NCI-H146 (cell line): ENCODE measurements around the gene IKBIP.
"Not testable (repeated sequence)": the region's sequence is repeated elsewhere in the genome, so short reads cannot be mapped to it uniquely, and the experiment has no call there.

Source experiments
- DNase-seq: peaks from one replicate; lab custom pipeline; 2025; lab: John Stamatoyannopoulos, UW

The IKBIP gene

DNA sequence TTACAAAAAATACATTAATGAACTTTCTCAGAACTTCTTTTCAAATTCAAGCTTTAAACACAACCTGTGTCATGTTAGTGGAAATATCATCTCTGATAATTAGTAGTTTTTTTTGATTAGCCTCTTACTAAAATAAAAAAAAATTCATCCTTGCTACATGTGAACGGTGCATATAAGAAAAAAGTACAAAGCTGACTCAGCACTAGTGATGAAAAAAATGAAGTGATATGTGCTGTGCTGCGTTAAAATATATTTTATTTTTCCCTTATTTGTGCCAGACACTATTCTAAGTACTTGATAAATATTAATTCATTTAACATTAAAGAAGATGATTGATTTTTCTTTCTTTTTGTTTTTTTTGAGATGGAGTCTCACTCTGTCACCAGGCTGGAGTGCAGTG is 7.5 kb downstream of the IKBIP start:
- DNase-seq: no peak

DNA sequence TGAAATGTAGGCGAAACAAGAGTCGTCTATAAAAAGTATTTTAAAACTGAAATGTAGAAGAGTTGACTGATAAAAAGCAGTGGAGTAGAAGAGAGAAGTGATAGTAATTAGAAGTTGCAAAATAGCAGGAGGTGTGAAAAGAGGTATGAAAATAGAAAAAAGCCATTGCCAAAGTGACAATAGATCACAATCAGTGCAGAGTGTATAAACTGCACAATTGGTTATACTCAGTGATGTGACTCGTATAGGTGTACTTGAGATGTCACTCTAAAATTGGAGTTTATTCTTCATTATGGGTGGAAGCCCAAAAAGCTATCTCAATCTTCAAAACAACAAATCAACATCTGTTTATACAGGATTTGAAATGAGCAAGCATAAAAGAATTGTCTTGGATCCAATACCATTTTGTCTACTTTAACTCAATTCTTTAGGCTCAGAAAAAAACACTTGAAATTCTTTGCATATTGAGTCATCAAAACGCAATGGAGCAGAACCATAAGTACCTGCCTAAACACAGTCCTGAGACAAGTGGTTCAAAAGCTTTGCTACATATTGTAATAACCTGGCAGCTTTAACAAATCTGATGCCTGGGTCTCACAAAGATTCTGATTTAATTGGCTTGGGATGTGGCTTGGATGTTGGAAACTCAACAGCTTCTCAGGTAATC is 8.8 kb downstream of the IKBIP start:
- DNase-seq: no peak

DNA sequence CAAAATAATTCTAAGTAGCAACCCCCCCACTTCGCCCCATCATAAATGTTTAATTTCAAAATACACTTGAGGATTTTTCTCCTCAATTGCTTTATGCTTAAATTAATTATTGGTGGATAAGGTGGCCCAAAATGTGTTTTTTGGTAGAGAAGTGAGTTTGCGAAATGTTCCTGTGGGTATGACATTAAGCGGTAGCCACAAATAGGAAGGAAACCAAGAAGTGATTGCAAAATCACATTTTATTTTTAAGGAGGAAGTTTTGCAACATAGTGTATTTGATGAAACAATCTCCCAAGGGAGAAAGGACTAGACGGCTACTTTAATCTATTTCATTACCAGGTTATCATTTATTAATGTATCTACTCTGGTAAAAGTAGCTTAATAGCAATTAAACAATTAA is 25.6 kb downstream of the IKBIP start:
- no peak for DNase-seq

DNA sequence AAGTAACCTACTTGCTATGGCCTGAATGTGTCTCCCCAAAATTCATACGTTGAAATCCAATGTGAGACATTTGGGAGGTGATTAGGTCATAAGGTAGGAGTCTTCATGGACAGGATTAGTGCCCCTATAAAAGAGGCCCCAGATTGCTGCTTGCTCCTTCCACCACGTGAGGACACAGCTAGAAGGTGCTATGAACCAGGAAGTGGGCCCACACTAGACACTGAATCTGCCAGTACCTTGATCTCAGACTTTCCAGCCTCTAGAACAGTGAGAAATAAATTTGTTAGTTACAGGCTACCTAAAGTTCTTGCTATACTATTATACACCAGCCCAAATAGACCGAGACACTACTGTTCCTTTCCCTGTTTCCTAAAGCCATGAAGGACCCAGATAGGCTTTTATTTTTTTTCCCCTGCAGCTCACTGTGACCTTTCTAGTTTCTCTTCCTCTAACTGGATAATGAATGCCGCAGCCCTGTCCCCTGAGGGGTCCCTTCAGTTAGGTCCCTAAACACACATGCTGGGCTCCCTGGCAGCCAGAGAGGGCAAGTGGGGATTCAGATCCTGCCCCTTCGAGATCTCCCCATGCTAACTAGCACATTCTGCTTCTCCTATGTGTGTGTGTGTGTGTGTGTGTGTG is 31.8 kb downstream of the IKBIP start:
- DNase-seq: no peak

- no peak for DNase-seq
Observed at GRCh38 chr12:98610596-98610995, 34.0 kb downstream of the IKBIP start.

- no peak for DNase-seq
Observed at GRCh38 chr12:98606359-98606988, 38.1 kb downstream of the IKBIP start.

DNA sequence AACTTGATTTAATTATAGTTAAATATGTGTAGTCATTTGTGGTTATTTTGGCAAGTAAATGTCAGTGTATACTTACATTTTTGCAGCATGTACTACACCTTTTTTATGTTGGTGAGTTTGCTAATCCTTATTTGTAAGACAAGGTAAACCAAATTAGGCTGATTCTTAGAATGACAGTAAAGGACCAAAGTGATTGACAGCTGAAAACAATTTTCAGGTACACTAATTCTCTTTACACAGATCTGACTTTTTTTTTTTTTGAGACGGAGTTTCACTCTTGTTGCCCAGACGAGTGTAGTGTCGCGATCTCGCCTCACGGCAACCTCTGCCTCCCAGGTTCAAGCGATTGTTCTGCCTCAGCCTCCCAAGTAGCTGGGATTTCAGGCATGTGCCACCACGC is 42.7 kb downstream of the IKBIP start:
- no peak for DNase-seq

DNA sequence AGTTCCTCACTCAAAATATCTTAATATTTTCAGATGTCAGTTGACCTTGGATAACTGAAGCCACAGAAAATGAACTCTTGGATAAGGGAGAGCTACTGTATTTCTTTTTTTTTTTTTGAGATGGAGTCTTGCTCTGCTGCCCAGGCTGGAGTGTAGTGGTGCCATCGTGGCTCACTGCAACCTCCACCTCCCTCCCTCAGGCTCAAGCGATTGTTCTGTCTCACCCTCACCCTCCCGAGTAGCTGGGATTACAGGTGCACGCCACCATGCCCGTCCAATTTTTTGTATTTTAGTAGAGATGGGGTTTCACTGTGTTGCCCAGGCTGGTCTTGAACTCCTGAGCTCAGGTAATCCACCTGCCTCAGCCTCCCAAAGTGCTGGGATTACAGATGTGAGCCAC is 47.3 kb downstream of the IKBIP start:
- DNase-seq: not testable (repeated sequence)

DNA sequence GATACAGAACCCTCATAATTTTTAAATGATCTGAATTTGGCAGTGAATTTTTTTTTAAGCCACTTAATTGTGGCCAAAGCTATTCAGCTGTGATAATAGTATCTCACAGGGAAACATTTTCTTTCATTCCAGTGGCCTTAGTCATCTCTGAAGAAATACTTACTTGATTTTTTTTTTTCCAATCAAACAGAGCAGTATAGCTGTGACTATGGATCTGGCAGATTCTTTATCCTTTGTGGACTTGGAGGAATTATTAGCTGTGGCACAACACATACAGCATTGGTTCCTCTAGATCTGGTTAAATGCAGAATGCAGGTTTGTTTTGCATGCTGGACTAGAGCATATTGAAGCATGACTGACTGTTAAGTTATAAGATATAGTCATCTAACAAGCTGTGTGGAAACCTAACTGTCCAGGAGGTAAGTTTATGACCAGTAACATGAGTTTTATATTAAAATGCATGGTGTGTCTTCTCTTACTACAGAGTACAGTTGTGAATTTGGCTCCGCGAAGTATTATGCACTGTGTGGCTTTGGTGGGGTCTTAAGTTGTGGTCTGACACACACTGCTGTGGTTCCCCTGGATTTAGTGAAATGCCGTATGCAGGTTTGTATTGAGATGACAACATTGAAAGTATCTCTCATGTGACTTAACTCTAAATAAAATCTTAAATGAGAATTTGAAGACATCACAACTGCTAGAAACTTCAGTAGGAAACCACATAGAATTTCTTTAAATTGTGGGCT is 49.2 kb downstream of the IKBIP start:
- DNase-seq: no peak

- peak; percentile 49 for DNase-seq
Observed at GRCh38 chr12:98594050-98594835, 50.3 kb downstream of the IKBIP start.

DNA sequence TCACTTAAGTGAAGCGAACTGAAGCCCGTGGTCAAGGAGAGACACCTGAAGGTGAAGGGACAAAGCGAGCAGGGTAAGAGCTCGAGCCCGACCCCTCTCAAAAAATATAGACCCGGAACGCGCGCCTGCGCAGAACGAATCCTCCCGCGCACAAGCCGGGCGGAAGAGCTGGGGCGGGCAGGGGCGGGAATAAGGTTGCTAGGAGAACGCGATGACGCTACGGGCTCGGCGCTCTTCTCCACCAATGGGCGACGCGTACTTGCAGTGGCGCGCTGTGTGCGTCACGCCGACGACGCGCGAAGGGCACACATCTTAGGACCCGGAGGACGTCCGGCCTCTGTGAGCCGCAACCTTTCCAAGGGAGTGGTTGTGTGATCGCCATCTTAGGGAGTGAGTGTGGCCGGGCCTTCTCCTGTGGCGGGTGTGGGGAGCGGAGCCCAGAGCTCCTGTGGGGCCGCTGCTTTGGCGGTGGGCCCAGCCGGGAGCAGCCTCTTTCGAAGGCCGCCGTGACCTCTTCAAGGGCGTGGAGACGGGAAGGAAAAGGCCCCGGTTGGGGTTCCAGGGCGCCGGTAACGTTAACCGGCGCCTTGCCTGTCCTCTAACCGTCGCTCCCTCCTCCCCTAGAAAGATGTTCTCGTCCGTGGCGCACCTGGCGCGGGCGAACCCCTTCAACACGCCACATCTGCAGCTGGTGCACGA is 51.1 kb downstream of the IKBIP start, which contains the start of gene SLC25A3:
Gene SLC25A3 (plus strand): TSS at position 336 of the 699 bp plus-strand sequence. CDS start 293 bp downstream, at position 629.
- peak; percentile 99 for DNase-seq

DNA sequence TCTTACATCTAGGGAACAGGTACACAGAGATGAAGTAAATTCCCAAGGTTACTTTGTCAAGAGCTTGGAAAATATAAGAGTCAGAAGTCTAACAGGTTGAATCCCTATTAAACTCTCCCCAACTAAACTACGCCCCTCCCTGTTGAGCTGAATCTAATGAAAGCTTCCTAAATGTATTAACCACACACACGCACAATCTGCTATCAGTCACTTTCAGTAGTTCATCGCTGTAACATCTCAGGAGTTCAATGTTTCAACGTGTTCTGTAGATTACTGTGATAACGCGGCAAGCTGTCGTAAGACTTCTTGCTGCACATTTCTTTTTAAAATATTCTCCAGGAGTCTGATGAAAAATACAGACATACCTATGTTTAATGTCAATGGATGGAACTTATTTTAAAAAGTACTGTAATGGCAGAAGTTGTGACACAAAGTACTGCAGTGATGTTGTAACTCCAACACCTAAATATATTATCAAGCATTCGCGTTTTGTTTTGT is 51.7 kb downstream of the IKBIP start:
- peak; percentile 23 for DNase-seq

DNA sequence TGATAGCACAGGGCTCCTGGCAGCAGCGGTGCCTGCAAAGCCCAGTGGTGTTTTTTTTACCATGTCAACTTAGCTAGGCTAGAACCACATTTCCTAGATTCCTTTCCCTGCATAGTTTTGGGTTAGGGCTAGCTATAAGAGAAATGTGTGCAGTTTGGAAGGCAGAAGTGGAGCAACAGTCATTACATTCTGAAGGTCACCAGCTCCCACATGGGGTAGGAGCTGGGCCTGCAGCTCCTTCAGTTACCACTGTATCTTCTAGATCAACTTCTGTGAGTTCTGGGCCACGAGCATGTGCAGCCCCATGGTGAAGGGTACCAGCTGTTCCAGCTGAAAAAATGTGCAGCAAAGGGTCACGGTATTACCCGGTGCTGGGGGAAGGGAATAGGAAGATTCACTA is 53.4 kb downstream of the IKBIP start:
- no peak for DNase-seq

DNA sequence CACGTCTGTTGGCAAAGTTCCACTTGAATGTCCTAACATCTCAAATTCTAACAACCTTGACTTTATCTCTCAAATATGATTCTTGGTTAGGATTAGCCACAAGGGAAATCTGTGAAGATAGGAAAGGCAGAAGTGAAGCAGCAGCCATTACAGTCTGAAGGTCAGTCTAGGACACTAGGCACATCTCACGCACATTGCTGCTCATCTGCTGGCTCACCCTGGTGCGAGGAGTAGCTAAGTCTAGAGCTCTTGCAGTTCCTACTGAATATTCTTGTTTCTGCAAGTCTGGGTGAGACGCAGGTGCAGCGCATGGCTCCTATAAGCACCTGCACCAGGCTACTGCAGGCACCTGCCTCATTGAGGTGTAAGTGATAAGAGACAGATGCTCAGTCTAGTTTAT is 57.5 kb downstream of the IKBIP start:
- peak; percentile 84 for DNase-seq

- DNase-seq: no peak
Observed at GRCh38 chr12:98582093-98582492, 62.5 kb downstream of the IKBIP start.

DNA sequence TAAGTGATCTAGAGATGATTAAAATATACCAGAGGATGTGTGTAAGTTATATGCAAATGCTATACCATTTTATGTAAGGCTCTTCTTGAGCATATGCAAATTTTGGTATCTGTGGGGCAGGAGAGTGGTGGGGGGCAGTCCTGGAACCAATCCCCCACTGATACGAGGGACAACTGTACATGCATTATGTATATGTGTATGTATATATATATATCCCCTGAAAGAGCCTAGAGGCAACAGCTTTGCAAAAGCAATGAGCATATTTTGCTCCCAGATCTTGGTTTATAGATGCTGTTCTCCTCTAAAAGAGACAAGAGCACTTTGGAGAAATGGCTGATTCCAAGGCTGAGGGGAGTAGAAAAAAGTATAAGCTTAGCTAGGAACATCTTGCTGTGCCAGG is 63.5 kb downstream of the IKBIP start:
- DNase-seq: no peak

GRCh38 chr12:98580695-98581094 is 63.9 kb downstream of the IKBIP start:
- no peak for DNase-seq

DNA sequence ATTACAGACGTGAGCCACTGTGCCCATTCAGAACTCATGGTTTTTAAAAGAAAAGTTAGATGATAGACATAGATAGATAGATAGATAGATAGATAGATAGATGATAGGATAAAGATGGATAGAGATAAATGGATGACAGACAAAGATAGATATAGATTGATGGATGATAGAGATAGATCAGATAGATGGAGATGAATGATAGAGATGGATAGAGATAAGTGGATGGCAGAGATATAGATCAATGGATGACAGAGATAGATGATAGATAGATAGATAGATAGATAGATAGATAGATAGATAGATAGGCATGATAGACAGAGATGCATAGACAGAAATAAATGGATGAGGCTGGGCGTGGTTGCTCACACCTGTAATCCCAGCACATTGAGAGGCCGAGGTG is 64.8 kb downstream of the IKBIP start:
- no peak for DNase-seq

GRCh38 chr12:98579347-98579746 is 65.2 kb downstream of the IKBIP start:
- DNase-seq: peak; percentile 9

- DNase-seq: no peak
Observed at GRCh38 chr12:98578821-98579220, 65.8 kb downstream of the IKBIP start.

- no peak for DNase-seq
Observed at GRCh38 chr12:98578392-98578791, 66.2 kb downstream of the IKBIP start.
